GM23338 (cell line): ENCODE results near the gene RPS5. TPM values are rescaled to one million over a fixed set of nuclear protein-coding genes. Genes with fewer than 3 reads are reported as not detected.
"Not testable (repeated sequence)": the region's sequence is repeated elsewhere in the genome, so short reads cannot be mapped to it uniquely, and the experiment has no call there.

Source experiments
- ATAC-seq: fragments of 200-7000 bp; cut with Tn5 transposase; 3 replicates; pipeline ENCODE4 v1.9.1; 2020
- DNase-seq: peaks from one replicate; pipeline ENCODE4 v3.0.0-alpha.2; 2015; ENCODE audit warnings: low spot score
- H2AFZ ChIP-seq: fragments of 200-600 bp; sonication (generic); 2 replicates; pipeline ENCODE4 v1.8.0; 2016; ENCODE audit warnings: antibody characterized with exemption, mild to moderate bottlenecking, moderate library complexity
- H3F3A ChIP-seq: fragments of 200-600 bp; sonication (generic); replicated peaks from 2 replicates; pipeline ENCODE4 v1.8.0; 2017; ENCODE audit warnings: antibody characterized with exemption, mixed run types, low read depth
- H3K27ac ChIP-seq: fragments of 200-600 bp; sonication (generic); 2 replicates; pipeline ENCODE4 v1.6.1; 2016; ENCODE audit warnings: low read depth
- H3K27me3 ChIP-seq: fragments of 200-600 bp; sonication (generic); 2 replicates; pipeline ENCODE4 v1.8.0; 2016; ENCODE audit warnings: mild to moderate bottlenecking, mixed run types, moderate library complexity; ENCODE audit not compliant: insufficient read depth
- H3K36me3 ChIP-seq: fragments of 200-600 bp; sonication (generic); 2 replicates; pipeline ENCODE4 v1.8.0; 2016; ENCODE audit warnings: mild to moderate bottlenecking; ENCODE audit not compliant: insufficient read depth
- H3K4me1 ChIP-seq: fragments of 200-600 bp; sonication (generic); 2 replicates; pipeline ENCODE4 v1.8.0; 2016; ENCODE audit warnings: mild to moderate bottlenecking, moderate library complexity; ENCODE audit not compliant: insufficient read depth
- H3K4me2 ChIP-seq: fragments of 200-600 bp; sonication (generic); 2 replicates; pipeline ENCODE4 v1.7.1; 2017; ENCODE audit warnings: mixed run types
- H3K4me3 ChIP-seq: fragments of 200-600 bp; sonication (generic); 2 replicates; pipeline ENCODE4 v1.6.1; 2016; ENCODE audit warnings: mixed run types
- H3K79me2 ChIP-seq: fragments of 200-600 bp; sonication (generic); replicated peaks from 2 replicates; pipeline ENCODE4 v1.8.0; 2017; ENCODE audit warnings: mild to moderate bottlenecking; ENCODE audit not compliant: insufficient read depth
- H3K9me2 ChIP-seq: fragments of 200-600 bp; sonication (generic); 2 replicates; pipeline ENCODE4 v1.8.0; 2017; ENCODE audit not compliant: insufficient read depth
- H4K20me1 ChIP-seq: fragments of 200-600 bp; sonication (generic); replicated peaks from 2 replicates; pipeline ENCODE4 v1.8.0; 2017; ENCODE audit warnings: mild to moderate bottlenecking; ENCODE audit not compliant: insufficient read depth
- H3K27ac Mint-ChIP-seq: 2 replicates; pipeline ENCODE4 v1.8.0; 2020; ENCODE audit warnings: inconsistent platforms, mild to moderate bottlenecking, moderate library complexity, mixed read lengths
- H3K27me3 Mint-ChIP-seq: 3 replicates; pipeline ENCODE4 v1.8.0; 2022; ENCODE audit warnings: low read depth, mild to moderate bottlenecking, moderate library complexity, mixed read lengths, inconsistent platforms; ENCODE audit not compliant: insufficient read depth, poor library complexity
- H3K36me3 Mint-ChIP-seq: 3 replicates; pipeline ENCODE4 v1.8.0; 2021; ENCODE audit warnings: low read depth, mild to moderate bottlenecking, inconsistent platforms, moderate library complexity, mixed read lengths
- H3K4me1 Mint-ChIP-seq: 3 replicates; pipeline ENCODE4 v1.8.0; 2020; ENCODE audit warnings: mild to moderate bottlenecking, inconsistent platforms, mixed read lengths
- H3K4me3 Mint-ChIP-seq: 3 replicates; pipeline ENCODE4 v1.8.0; 2021; ENCODE audit warnings: moderate library complexity, mild to moderate bottlenecking, inconsistent platforms, mixed read lengths
- H3K9me3 Mint-ChIP-seq: 3 replicates; pipeline ENCODE4 v1.8.0; 2020; ENCODE audit warnings: moderate library complexity, mild to moderate bottlenecking, inconsistent platforms, mixed read lengths
- CREB1 ChIP-seq: fragments of 250-450 bp; sonication (Bioruptor Pico); IDR thresholded peaks from 2 replicates; pipeline ENCODE4 v1.5.0; 2020; ENCODE audit warnings: low read depth, mild to moderate bottlenecking, moderate library complexity
- EZH2 ChIP-seq: fragments of 200-600 bp; sonication (generic); IDR thresholded peaks from one replicate; pipeline ENCODE4 v1.8.0; 2017; ENCODE audit warnings: antibody characterized with exemption, mild to moderate bottlenecking, low read depth; ENCODE audit not compliant: unreplicated experiment
- EZH2phosphoT487 ChIP-seq: fragments of 200-600 bp; sonication (generic); IDR thresholded peaks from one replicate; pipeline ENCODE4 v1.8.1; 2018; ENCODE audit warnings: antibody characterized with exemption; ENCODE audit not compliant: unreplicated experiment
- STAT1 ChIP-seq: IDR thresholded peaks from one replicate; pipeline ENCODE4 v1.6.1; 2016; ENCODE audit warnings: antibody characterized with exemption; ENCODE audit not compliant: unreplicated experiment
- ZNF114 ChIP-seq: fragments of 250-450 bp; sonication (Bioruptor Pico); IDR thresholded peaks from 2 replicates; pipeline ENCODE4 v1.5.0; 2020; ENCODE audit warnings: mild to moderate bottlenecking, moderate library complexity
- polyA plus RNA-seq: library from polyadenylated mRNA; unstranded; fragments of >200 nt; fragmentation: Nextera tagmentation; extraction: Ambion mirVana; gene quantifications from 2 replicates; pipeline ENCODE4 v1.2.1, GENCODE V29; 2016
- total RNA-seq: library from RNA; depleted of rRNA; stranded (reverse); fragments of >200 nt; shearing (Covaris generic); gene quantifications from 2 replicates; pipeline ENCODE4 v1.2.3, GENCODE V29; 2014
- TF ChIP-seq, protein P1 (sequence below): IDR thresholded peaks from one replicate; pipeline ENCODE4 v1.6.1; 2018; ENCODE audit warnings: antibody characterized with exemption; ENCODE audit not compliant: unreplicated experiment
- TF ChIP-seq, protein P2 (sequence below): fragments of 250-450 bp; sonication (Bioruptor Pico); IDR thresholded peaks from 2 replicates; pipeline ENCODE4 v1.5.0; 2020; ENCODE audit warnings: mild to moderate bottlenecking, moderate library complexity
- TF ChIP-seq, protein P3 (sequence below): IDR thresholded peaks from 2 replicates; pipeline ENCODE4 v1.6.1; 2016; ENCODE audit warnings: antibody characterized with exemption

The RPS5 gene
- total and polyA plus RNA-seq, 2 experiments from 2014 or later, result 734 to 2,111 TPM

DNA sequence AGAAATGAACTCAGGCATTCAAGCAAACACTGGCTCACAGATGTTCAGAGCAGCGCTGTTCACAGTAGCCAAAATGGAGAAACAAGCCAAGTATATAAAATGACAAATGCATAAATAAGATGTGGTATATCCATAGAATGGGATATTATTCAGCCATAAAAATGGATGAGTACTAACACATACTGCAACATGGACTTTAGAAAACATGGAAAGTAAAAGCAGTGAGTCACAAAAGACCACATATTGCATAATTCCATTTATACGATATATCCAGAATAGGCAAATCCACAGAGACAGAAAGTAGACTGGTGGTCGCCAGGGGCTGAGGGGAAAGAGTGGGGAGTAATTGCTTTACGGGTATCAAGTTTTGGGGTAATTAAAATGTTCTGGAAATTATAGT is 12.9 kb upstream of the RPS5 start:
- Mint-ChIP-seq H3K27ac (no peak overlapping the region), H3K4me3 (no peak overlapping the region), H3K9me3 (no peaks in the 10 kb centered on the region), H3K27me3 (peaks cover 10% of the 10 kb centered on the region), H3K4me1 (no peaks in the 10 kb centered on the region; the same call in 2 of the 3 replicates), H3K36me3 (no peaks in the 10 kb centered on the region)
- ATAC-seq, result no peak
- Histone ChIP-seq H3K79me2 (no peaks in the 10 kb centered on the region), H4K20me1 (no peaks in the 10 kb centered on the region), H3F3A (no peaks in the 10 kb centered on the region), H3K27me3 (no peaks in the 10 kb centered on the region), H3K4me3 (no peak overlapping the region), H3K4me2 (no peak overlapping the region), H3K4me1 (no peaks in the 10 kb centered on the region), H3K36me3 (no peaks in the 10 kb centered on the region), H3K9me2 (no peaks in the 10 kb centered on the region), H2AFZ (no peak overlapping the region), H3K27ac (no peak overlapping the region)
- no peak for DNase-seq
- TF ChIP-seq EZH2 (no peak), STAT1 (no peak), CREB1 (CRISPR knock-in tag) (no peak), EZH2phosphoT487 (no peak), ZNF114 (CRISPR knock-in tag) (no peak)
- TF ChIP-seq, protein P1, sequence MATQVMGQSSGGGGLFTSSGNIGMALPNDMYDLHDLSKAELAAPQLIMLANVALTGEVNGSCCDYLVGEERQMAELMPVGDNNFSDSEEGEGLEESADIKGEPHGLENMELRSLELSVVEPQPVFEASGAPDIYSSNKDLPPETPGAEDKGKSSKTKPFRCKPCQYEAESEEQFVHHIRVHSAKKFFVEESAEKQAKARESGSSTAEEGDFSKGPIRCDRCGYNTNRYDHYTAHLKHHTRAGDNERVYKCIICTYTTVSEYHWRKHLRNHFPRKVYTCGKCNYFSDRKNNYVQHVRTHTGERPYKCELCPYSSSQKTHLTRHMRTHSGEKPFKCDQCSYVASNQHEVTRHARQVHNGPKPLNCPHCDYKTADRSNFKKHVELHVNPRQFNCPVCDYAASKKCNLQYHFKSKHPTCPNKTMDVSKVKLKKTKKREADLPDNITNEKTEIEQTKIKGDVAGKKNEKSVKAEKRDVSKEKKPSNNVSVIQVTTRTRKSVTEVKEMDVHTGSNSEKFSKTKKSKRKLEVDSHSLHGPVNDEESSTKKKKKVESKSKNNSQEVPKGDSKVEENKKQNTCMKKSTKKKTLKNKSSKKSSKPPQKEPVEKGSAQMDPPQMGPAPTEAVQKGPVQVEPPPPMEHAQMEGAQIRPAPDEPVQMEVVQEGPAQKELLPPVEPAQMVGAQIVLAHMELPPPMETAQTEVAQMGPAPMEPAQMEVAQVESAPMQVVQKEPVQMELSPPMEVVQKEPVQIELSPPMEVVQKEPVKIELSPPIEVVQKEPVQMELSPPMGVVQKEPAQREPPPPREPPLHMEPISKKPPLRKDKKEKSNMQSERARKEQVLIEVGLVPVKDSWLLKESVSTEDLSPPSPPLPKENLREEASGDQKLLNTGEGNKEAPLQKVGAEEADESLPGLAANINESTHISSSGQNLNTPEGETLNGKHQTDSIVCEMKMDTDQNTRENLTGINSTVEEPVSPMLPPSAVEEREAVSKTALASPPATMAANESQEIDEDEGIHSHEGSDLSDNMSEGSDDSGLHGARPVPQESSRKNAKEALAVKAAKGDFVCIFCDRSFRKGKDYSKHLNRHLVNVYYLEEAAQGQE, result no peak
- TF ChIP-seq, protein P2, sequence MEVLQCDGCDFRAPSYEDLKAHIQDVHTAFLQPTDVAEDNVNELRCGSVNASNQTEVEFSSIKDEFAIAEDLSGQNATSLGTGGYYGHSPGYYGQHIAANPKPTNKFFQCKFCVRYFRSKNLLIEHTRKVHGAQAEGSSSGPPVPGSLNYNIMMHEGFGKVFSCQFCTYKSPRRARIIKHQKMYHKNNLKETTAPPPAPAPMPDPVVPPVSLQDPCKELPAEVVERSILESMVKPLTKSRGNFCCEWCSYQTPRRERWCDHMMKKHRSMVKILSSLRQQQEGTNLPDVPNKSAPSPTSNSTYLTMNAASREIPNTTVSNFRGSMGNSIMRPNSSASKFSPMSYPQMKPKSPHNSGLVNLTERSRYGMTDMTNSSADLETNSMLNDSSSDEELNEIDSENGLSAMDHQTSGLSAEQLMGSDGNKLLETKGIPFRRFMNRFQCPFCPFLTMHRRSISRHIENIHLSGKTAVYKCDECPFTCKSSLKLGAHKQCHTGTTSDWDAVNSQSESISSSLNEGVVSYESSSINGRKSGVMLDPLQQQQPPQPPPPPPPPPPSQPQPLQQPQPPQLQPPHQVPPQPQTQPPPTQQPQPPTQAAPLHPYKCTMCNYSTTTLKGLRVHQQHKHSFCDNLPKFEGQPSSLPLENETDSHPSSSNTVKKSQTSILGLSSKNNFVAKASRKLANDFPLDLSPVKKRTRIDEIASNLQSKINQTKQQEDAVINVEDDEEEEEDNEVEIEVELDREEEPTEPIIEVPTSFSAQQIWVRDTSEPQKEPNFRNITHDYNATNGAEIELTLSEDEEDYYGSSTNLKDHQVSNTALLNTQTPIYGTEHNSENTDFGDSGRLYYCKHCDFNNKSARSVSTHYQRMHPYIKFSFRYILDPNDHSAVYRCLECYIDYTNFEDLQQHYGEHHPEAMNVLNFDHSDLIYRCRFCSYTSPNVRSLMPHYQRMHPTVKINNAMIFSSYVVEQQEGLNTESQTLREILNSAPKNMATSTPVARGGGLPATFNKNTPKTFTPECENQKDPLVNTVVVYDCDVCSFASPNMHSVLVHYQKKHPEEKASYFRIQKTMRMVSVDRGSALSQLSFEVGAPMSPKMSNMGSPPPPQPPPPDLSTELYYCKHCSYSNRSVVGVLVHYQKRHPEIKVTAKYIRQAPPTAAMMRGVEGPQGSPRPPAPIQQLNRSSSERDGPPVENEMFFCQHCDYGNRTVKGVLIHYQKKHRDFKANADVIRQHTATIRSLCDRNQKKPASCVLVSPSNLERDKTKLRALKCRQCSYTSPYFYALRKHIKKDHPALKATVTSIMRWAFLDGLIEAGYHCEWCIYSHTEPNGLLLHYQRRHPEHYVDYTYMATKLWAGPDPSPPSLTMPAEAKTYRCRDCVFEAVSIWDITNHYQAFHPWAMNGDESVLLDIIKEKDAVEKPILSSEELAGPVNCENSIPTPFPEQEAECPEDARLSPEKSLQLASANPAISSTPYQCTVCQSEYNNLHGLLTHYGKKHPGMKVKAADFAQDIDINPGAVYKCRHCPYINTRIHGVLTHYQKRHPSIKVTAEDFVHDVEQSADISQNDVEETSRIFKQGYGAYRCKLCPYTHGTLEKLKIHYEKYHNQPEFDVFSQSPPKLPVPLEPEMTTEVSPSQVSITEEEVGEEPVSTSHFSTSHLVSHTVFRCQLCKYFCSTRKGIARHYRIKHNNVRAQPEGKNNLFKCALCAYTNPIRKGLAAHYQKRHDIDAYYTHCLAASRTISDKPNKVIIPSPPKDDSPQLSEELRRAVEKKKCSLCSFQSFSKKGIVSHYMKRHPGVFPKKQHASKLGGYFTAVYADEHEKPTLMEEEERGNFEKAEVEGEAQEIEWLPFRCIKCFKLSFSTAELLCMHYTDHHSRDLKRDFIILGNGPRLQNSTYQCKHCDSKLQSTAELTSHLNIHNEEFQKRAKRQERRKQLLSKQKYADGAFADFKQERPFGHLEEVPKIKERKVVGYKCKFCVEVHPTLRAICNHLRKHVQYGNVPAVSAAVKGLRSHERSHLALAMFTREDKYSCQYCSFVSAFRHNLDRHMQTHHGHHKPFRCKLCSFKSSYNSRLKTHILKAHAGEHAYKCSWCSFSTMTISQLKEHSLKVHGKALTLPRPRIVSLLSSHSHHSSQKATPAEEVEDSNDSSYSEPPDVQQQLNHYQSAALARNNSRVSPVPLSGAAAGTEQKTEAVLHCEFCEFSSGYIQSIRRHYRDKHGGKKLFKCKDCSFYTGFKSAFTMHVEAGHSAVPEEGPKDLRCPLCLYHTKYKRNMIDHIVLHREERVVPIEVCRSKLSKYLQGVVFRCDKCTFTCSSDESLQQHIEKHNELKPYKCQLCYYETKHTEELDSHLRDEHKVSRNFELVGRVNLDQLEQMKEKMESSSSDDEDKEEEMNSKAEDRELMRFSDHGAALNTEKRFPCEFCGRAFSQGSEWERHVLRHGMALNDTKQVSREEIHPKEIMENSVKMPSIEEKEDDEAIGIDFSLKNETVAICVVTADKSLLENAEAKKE, result no peak
- TF ChIP-seq, protein P3, sequence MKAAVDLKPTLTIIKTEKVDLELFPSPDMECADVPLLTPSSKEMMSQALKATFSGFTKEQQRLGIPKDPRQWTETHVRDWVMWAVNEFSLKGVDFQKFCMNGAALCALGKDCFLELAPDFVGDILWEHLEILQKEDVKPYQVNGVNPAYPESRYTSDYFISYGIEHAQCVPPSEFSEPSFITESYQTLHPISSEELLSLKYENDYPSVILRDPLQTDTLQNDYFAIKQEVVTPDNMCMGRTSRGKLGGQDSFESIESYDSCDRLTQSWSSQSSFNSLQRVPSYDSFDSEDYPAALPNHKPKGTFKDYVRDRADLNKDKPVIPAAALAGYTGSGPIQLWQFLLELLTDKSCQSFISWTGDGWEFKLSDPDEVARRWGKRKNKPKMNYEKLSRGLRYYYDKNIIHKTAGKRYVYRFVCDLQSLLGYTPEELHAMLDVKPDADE, result no peak

DNA sequence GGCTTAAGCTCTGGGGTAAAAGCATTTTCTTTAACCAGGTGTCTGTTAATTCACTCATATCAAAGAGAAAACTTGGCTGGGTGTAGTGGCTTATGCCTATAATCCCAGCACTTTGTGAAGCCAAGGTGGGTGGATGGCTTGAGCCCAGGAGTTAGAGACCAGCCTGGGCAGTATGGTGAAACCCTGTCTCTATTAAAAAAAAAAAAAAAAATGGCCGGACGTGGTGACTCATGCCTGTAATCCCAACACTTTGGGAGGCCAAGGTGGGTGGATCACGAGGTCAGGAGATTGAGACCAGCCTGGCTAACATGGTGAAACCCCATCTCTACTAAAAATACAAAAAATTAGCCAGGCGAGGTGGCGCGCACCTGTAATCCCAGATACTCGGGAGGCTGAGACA is 10.3 kb upstream of the RPS5 start:
- H3K27ac Mint-ChIP-seq, H4K20me1 ChIP-seq, H3K36me3 Mint-ChIP-seq, DNase-seq, H3F3A ChIP-seq, ATAC-seq, H3K36me3 ChIP-seq, H3K9me2 ChIP-seq, H3K4me1 Mint-ChIP-seq, H3K27ac ChIP-seq, H3K79me2 ChIP-seq, H3K4me2 ChIP-seq, H3K9me3 Mint-ChIP-seq, H3K4me3 Mint-ChIP-seq, H3K4me3 ChIP-seq, H3K27me3 ChIP-seq, H3K4me1 ChIP-seq, H2AFZ ChIP-seq: not testable (repeated sequence)
- peaks cover 15% of the 10 kb centered on the region for H3K27me3 Mint-ChIP-seq
